ENCODE measurements around the gene CENPE. TPM values are rescaled to one million over a fixed set of nuclear protein-coding genes. Genes with fewer than 3 reads are reported as not detected.

Gene CENPE
- total RNA-seq, 2 donors from 2014 or later, result 0.41 to 1.3 TPM

DNA sequence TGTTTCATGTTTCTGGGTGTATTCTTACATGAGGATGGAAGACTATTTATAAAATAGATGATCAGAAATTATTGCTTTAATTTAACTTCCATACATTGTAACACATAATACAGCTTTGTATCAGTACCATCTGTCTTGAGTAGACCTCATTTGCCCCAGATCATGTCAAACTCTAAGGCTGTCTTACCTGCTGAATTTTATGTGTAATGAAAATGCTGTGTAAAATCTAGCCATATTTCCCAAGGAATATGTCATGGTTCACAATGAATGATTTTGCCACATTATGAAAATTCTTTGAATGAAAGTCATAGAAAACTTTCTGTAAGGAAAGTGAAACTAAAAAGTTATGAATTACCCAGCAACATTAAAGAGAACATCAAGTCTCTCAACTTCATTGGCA, 105.9 kb downstream of the CENPE start:
- no peak overlapping the region for H3K27ac ChIP-seq
- H3K4me1 ChIP-seq (ENCODE audit: control insufficient read depth in 1 of 2, low read depth in 2 of 2), result peaks cover 0 to 18% of the 10 kb centered on the region in 2 donors
- DNase-seq (ENCODE audit: low spot score), result no peak
- H3K4me3 ChIP-seq, result no peak overlapping the region
- TF ChIP-seq, protein P1, sequence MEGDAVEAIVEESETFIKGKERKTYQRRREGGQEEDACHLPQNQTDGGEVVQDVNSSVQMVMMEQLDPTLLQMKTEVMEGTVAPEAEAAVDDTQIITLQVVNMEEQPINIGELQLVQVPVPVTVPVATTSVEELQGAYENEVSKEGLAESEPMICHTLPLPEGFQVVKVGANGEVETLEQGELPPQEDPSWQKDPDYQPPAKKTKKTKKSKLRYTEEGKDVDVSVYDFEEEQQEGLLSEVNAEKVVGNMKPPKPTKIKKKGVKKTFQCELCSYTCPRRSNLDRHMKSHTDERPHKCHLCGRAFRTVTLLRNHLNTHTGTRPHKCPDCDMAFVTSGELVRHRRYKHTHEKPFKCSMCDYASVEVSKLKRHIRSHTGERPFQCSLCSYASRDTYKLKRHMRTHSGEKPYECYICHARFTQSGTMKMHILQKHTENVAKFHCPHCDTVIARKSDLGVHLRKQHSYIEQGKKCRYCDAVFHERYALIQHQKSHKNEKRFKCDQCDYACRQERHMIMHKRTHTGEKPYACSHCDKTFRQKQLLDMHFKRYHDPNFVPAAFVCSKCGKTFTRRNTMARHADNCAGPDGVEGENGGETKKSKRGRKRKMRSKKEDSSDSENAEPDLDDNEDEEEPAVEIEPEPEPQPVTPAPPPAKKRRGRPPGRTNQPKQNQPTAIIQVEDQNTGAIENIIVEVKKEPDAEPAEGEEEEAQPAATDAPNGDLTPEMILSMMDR (IDR thresholded peaks at IDR 0.05), result no peak
- no peak for ATAC-seq (ENCODE audit: insufficient number of reproducible peaks, low FRiP score, low read depth)
- no peaks in the 10 kb centered on the region for H3K27me3 ChIP-seq (replicated peaks; ENCODE audit: insufficient read depth)
- H3K36me3 ChIP-seq, result peaks cover 22% of the 10 kb centered on the region
- H3K9me3 ChIP-seq, result no peaks in the 10 kb centered on the region

DNA sequence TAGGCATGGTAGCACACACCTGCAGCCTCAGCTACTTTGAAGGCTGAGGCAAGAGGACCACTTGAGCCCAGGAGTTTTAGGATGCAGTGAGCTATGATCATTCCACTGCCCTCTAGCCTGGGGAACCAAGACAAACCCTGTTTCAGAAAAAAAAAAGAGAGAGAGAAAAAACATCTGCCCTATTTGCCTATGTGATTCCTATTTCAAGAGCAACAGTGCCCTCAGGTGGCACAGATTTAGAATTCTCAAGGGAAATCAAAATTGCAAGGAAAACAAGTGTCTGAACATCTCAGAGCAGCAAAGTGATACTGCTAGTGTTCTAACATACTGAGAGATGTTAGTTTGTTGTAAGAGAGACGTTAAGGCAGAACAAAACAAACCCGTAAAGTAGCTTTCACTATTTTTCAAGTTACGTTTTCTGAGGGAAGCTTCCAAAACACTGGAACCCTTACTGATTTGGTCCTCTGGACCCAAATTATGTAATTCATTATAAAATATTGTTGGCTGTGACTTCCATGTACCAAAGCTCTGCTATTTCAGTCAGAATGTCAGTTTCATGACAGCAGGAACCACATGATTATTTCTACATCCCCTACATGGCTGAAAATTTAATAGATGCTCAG, 106.4 kb downstream of the CENPE start:
- Histone ChIP-seq H3K4me1 (ENCODE audit: control insufficient read depth in 1 of 2, low read depth in 2 of 2) (peaks cover 0 to 12% of the 10 kb centered on the region in 2 donors), H3K27ac (no peak overlapping the region), H3K36me3 (peaks cover 24% of the 10 kb centered on the region), H3K9me3 (no peaks in the 10 kb centered on the region), H3K4me3 (no peak overlapping the region), H3K27me3 (replicated peaks; ENCODE audit: insufficient read depth) (no peaks in the 10 kb centered on the region)
- DNase-seq (ENCODE audit: low spot score) (no peak), ATAC-seq (ENCODE audit: insufficient number of reproducible peaks, low FRiP score, low read depth) (no peak)
- TF ChIP-seq, protein P1 (IDR thresholded peaks at IDR 0.05), result peak; percentile 17

DNA sequence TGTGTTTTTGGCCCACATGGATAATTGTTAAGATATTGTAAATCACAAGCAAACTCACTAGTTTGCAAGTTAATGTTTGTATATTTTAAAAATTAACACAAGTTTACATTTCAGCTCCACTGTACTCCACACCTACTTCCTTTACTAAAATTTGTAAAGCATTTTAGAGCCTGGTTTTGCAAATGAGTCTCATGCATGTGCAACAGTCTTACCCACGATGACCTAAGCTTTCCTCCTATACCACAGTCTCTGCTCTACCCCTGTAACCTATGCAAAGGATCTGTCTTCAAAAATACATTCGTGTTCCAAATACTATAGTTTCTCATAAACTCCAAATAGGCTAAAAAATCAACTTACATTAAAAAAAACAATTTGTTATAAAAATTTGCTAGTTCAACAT, 108.7 kb downstream of the CENPE start:
- Histone ChIP-seq H3K27me3 (replicated peaks; ENCODE audit: insufficient read depth) (no peaks in the 10 kb centered on the region), H3K9me3 (no peaks in the 10 kb centered on the region), H3K27ac (no peak overlapping the region), H3K4me1 (ENCODE audit: control insufficient read depth in 1 of 2, low read depth in 2 of 2) (peaks cover 0 to 12% of the 10 kb centered on the region in 2 donors), H3K36me3 (peaks cover 33% of the 10 kb centered on the region), H3K4me3 (no peak overlapping the region)
- TF ChIP-seq, protein P1 (IDR thresholded peaks at IDR 0.05), result no peak
- ATAC-seq (ENCODE audit: insufficient number of reproducible peaks, low FRiP score, low read depth) (no peak), DNase-seq (ENCODE audit: low spot score) (no peak)

DNA sequence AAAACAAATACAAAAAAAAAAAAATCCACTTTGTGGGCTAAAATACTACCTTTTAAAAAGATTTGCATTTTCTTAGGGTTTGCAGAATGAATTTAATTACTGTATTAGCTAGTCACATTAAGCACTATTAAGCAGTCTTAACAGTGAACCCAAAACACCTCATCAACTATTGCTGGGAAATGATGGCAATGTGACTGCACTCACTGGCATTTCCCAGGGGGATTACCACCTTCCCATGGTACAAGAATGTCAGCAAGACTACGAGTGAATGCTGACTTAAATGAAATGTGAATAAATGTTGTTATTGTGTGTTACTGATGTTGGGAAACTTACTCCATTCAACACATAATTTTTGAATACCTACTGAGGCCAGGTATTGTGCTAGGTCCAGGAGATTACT, 111.6 kb downstream of the CENPE start:
- DNase-seq (ENCODE audit: low spot score), result no peak
- TF ChIP-seq, protein P1 (IDR thresholded peaks at IDR 0.05), result no peak
- Histone ChIP-seq H3K27me3 (replicated peaks; ENCODE audit: insufficient read depth) (no peaks in the 10 kb centered on the region), H3K36me3 (peaks cover 45% of the 10 kb centered on the region), H3K4me1 (ENCODE audit: control insufficient read depth in 1 of 2, low read depth in 2 of 2) (no peaks in the 10 kb centered on the region), H3K4me3 (no peak overlapping the region), H3K27ac (no peak overlapping the region), H3K9me3 (no peaks in the 10 kb centered on the region)
- ATAC-seq (ENCODE audit: insufficient number of reproducible peaks, low FRiP score, low read depth), result no peak

DNA sequence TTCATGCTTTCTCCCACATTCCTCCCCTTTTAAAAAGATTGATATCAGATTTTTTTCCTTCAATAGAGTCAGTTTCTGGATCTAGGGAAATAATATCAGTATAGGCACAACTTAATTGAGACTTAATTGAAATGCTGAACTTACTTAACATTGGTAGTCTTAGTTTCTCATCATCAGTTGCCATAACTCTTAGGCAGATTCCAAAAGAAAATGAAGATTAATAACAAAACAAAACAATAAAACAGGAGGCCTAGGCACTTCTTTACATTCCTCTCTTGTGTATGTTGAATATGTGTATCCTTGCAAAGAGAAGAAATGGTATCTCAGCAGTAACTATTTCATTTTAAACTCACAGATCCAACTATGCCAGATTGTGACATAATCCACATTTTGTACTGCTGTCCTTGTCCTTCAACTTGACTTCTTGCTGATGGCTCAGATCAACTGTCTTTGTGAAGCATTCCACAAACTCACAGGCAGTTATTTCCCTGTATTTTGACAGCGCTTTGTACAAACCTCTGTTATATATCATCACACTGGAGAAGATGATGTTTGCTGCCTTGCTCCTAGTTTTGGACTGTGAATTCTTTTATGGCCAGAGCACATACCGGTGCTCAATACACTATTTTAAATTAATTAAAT, 112.5 kb downstream of the CENPE start:
- Histone ChIP-seq H3K9me3 (no peaks in the 10 kb centered on the region), H3K27me3 (replicated peaks; ENCODE audit: insufficient read depth) (no peaks in the 10 kb centered on the region), H3K36me3 (peaks cover 45% of the 10 kb centered on the region), H3K27ac (no peak overlapping the region), H3K4me3 (no peak overlapping the region), H3K4me1 (ENCODE audit: control insufficient read depth in 1 of 2, low read depth in 2 of 2) (no peaks in the 10 kb centered on the region)
- TF ChIP-seq, protein P1 (IDR thresholded peaks at IDR 0.05), result no peak
- DNase-seq (ENCODE audit: low spot score) (no peak), ATAC-seq (ENCODE audit: insufficient number of reproducible peaks, low FRiP score, low read depth) (no peak)
